Measurements from ENCODE around the gene TTPAL.
A peak's percentile ranks its signal among the peaks of the same experiment; 100 is the strongest.

The TTPAL gene

GRCh38 chr20:44540834-44541233, 65.2 kb downstream of the TTPAL start:
- peak; percentile 72 to 83 (median 76) for DNase-seq

- DNase-seq, result no peak
Measured at GRCh38 chr20:44541992-44542391, 66.3 kb downstream of the TTPAL start.

GRCh38 chr20:44542890-44543289, 67.2 kb downstream of the TTPAL start:
- peak; percentile 26 to 65 (median 47) for DNase-seq

- DNase-seq, result no peak
Measured at GRCh38 chr20:44543358-44543757, 67.7 kb downstream of the TTPAL start.
